ENCODE results near the gene ESRP2.

DNA sequence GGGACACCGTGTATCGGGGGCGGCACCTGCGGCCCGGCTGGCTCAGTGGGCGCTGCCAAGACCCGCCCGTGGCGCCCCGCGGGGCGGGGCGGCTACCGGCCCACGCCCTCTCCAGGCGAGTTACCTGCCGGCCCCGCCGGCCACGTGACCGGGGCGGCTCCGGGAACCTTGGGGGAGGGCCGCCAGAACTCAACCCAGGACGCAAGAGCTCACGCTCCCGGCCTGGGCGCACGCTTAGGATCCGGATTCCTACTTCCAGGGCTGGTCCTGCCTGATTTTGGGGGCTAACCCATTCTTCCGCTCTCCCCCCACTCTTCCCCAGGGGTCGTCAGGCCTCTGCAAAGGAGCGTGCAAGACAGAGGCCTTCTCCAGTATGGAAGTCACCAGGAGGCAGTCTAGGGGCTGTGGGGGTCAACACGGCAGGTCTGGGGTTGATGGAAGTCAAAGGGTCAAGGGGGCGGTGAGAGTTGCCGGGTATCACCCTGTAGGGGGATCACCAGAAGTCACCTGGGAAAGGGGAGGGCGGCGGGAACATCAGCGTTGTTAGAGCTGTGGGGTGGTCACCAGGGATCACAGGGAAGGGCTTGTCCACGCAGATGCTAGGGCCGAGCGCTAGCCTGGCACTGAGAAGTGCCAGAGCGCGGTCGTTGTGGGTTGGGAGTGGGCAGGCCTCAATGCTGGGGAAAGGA, 354 bp upstream of the ESRP2 start:
- TF ChIP-seq POLR2AphosphoS5 (IDR thresholded peaks at IDR 0.05; ENCODE audit: low read depth, low read length) (no peak), POLR2A (IDR thresholded peaks at IDR 0.05; ENCODE audit: low read depth, low read length) (no peak), TAF1 (IDR thresholded peaks at IDR 0.05; ENCODE audit: borderline replicate concordance, low read depth, low read length) (no peak)

Data from GM12892 (cell line).